ENCODE results near the gene NAT8L.
A peak's percentile ranks its signal among the peaks of the same experiment; 100 is the strongest.

Gene NAT8L

GRCh38 chr4:2076908-2077536 lies 17.9 kb downstream of the NAT8L start:
- DNase-seq = peak; percentile 24

GRCh38 chr4:2077537-2078460 lies 18.7 kb downstream of the NAT8L start:
- peak; percentile 29 for DNase-seq

- DNase-seq = peak; percentile 31
Observed at GRCh38 chr4:2078584-2078983, 19.5 kb downstream of the NAT8L start.

GRCh38 chr4:2079006-2079405 lies 19.9 kb downstream of the NAT8L start:
- no peak for DNase-seq

GRCh38 chr4:2079926-2080325 lies 20.8 kb downstream of the NAT8L start:
- peak; percentile 11 for DNase-seq

GRCh38 chr4:2080429-2081300 lies 21.5 kb downstream of the NAT8L start:
- peak; percentile 22 for DNase-seq

- peak; percentile 18 for DNase-seq
Observed at GRCh38 chr4:2081540-2081939, 22.4 kb downstream of the NAT8L start.

- DNase-seq = peak; percentile 4
Observed at GRCh38 chr4:2082118-2082517, 23.0 kb downstream of the NAT8L start.

- DNase-seq = peak; percentile 25
Observed at GRCh38 chr4:2082627-2083026, 23.5 kb downstream of the NAT8L start.

GRCh38 chr4:2083116-2083825 lies 24.1 kb downstream of the NAT8L start:
- peak; percentile 25 for DNase-seq

GRCh38 chr4:2083826-2084160 lies 24.7 kb downstream of the NAT8L start:
- DNase-seq = no peak

GRCh38 chr4:2084316-2084715 lies 25.2 kb downstream of the NAT8L start:
- peak; percentile 30 for DNase-seq

- peak; percentile 3 for DNase-seq
Observed at GRCh38 chr4:2085496-2085901, 26.4 kb downstream of the NAT8L start.

GRCh38 chr4:2087170-2087569 lies 28.0 kb downstream of the NAT8L start:
- peak; percentile 19 for DNase-seq

GRCh38 chr4:2089222-2089621 lies 30.1 kb downstream of the NAT8L start:
- DNase-seq = no peak

- peak; percentile 10 for DNase-seq
Observed at GRCh38 chr4:2090642-2091041, 31.5 kb downstream of the NAT8L start.

GRCh38 chr4:2091990-2092668 lies 33.0 kb downstream of the NAT8L start:
- peak; percentile 30 for DNase-seq

GRCh38 chr4:2092669-2093053 lies 33.5 kb downstream of the NAT8L start:
- DNase-seq = peak; percentile 23

- DNase-seq = peak; percentile 11
Observed at GRCh38 chr4:2093265-2093664, 34.1 kb downstream of the NAT8L start.

- DNase-seq = peak; percentile 19
Observed at GRCh38 chr4:2094545-2094944, 35.4 kb downstream of the NAT8L start.

- peak; percentile 12 for DNase-seq
Observed at GRCh38 chr4:2095236-2096072, 36.3 kb downstream of the NAT8L start.

Data from right forelimb (tissue), 1 donor.